MM.1S (cell line): ENCODE data around the gene CYP4B1.

Source experiments
- CTCF ChIP-seq: fragments of 300-600 bp; sonication (generic); IDR thresholded peaks from 2 replicates; pipeline ENCODE4 v1.5.1; 2016; ENCODE audit warnings: antibody characterized with exemption, low read length, mixed read lengths
- EZH2 ChIP-seq: fragments of 300-600 bp; sonication (generic); optimal IDR thresholded peaks from 2 replicates; pipeline ENCODE3; 2017; ENCODE audit warnings: low read depth, mild to moderate bottlenecking, antibody characterized with exemption, low read length, mixed read lengths
- EZH2phosphoT487 ChIP-seq: fragments of 300-600 bp; sonication (generic); IDR thresholded peaks from 2 replicates; pipeline ENCODE4 v1.6.1; 2018; ENCODE audit warnings: antibody characterized with exemption, low read length

- TF ChIP-seq CTCF (no peak), EZH2phosphoT487 (no peak), EZH2 (no peak)
Observed at GRCh38 chr1:46823151-46823550, 24.3 kb downstream of the CYP4B1 start.
